Skeletal muscle tissue (tissue), 4 donors: Measurements from ENCODE around the gene MAGI2. TPM values are rescaled to one million over a fixed set of nuclear protein-coding genes. Genes with fewer than 3 reads are reported as not detected.
"Not testable (repeated sequence)": the region's sequence is repeated elsewhere in the genome, so short reads cannot be mapped to it uniquely, and the experiment has no call there.

Source experiments
- H3K27ac ChIP-seq: one replicate; pipeline ENCODE4 v1.7.0; 2013; ENCODE audit warnings: mild to moderate bottlenecking, low read depth, low read length, inconsistent platforms
- H3K27me3 ChIP-seq, 3 donors: one replicate each; pipeline ENCODE4 v1.7.0; 2013; ENCODE audit warnings: low read length in 3 of 3; ENCODE audit not compliant: control insufficient read depth in 3 of 3, insufficient read depth in 3 of 3
- H3K36me3 ChIP-seq, 3 donors: one replicate each; pipeline ENCODE4 v1.7.0; 2013; ENCODE audit warnings: low read length in 3 of 3; ENCODE audit not compliant: control insufficient read depth in 3 of 3, insufficient read depth in 3 of 3
- H3K4me1 ChIP-seq, 3 donors: one replicate each; pipeline ENCODE4 v1.7.0; 2013; ENCODE audit warnings: low read length in 3 of 3, mild to moderate bottlenecking in 3 of 3; ENCODE audit not compliant: control insufficient read depth in 3 of 3, insufficient read depth in 3 of 3
- H3K4me3 ChIP-seq, 3 donors: one replicate each; pipeline ENCODE4 v1.7.0; 2013; ENCODE audit warnings: low read length in 3 of 3
- H3K9ac ChIP-seq, 3 donors: one replicate each; pipeline ENCODE4 v1.7.0; 2013; ENCODE audit warnings: low read length in 3 of 3, mild to moderate bottlenecking in 3 of 3, moderate library complexity in 2 of 3, low read depth in 1 of 3
- H3K9me3 ChIP-seq, 3 donors: one replicate each; pipeline ENCODE4 v1.7.0; 2013; ENCODE audit warnings: low read length in 3 of 3; ENCODE audit not compliant: control insufficient read depth in 3 of 3
- total RNA-seq: library from RNA; depleted of rRNA; stranded (reverse); fragments of >200 nt; gene quantifications from one replicate; pipeline ENCODE4 v1.2.3, GENCODE V29; 2014
- donor health status: Osteomylitis.

The MAGI2 gene
- total RNA-seq, 1 donor from 2014 or later: 4.2 TPM

DNA sequence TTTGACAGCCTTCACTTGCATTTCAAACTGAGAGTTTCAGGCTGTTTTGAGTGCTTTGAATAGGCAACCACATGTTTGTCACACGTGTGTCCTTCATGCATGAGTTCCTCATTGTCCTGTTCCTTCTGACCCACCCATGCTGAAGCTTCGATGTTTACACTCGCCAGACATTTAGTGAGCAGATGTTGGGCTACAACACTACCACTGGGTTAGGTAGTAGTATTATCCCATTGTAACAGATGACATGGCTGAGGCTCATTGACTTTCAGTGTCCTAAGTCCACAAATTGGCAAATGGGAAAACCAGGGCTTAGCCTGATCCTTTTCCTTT lies 1198.8 kb downstream of the MAGI2 start:
- no peak overlapping the region for H3K9ac ChIP-seq
- no peaks in the 10 kb centered on the region for H3K27me3 ChIP-seq
- H3K4me3 ChIP-seq: no peak overlapping the region
- H3K9me3 ChIP-seq: no peaks in the 10 kb centered on the region
- H3K27ac ChIP-seq: no peak overlapping the region
- peaks cover 0 to 2% (median 0%) of the 10 kb centered on the region in 3 donors for H3K36me3 ChIP-seq
- H3K4me1 ChIP-seq: no peaks in the 10 kb centered on the region

DNA sequence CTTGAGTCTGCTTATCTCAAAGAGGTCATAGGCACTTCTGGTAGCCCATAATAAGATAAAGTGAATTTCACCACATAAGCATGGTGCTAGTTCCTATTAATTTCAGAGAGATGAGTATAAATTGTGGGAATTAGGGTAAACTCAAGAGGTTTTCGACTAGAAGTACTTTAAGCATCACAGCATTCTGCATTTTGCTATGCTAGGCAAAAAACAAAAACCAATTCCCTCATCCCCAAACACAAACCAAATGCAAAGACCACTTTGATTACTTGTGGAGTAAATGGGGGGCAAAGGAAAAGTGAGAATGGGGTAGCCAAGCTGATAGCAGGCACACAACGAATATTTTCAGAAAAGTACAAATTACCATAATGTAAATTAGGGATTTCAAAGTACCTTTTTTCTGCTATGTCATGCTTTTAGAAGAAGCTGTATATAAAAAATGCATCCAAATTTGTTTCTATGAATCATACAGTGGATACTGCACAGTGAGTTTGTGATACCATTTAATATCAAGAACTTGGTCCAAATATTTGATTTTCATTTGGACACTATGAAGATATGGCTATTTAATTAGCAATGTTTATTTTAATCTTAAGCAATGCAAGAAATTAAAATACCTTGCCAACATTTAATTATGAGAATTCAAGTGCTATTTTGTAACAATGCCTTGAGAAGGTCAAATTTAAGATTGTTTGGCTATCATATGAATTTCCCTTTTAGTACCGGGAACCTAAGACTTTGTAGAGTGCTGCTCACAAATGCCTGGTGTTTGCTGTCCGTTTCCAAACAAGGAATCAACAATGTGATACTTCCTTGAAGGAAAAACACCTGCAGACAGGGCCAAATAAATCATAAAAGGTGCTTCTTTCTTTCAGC lies 1199.4 kb downstream of the MAGI2 start:
- H3K36me3 ChIP-seq: peaks cover 0 to 2% (median 0%) of the 10 kb centered on the region in 3 donors
- no peaks in the 10 kb centered on the region for H3K9me3 ChIP-seq

DNA sequence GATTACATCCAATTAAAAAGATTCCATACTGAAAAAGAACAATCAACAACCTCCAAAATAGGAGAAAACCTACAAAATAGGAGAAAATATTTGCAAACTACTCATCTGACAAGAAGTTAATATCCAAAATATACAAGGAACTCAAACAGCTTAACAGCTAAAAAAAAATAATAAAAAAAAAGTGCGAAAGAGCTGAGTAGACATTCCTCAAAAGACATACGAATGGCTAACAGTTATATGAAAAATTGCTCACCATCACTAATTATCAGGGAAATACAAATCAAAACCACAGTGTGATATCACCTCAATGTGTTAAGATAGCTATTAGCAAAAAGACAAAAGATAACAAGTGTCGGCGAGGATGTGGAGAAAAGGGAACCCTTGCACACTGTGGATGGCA lies 1204.6 kb downstream of the MAGI2 start:
- Histone ChIP-seq H3K27ac (no peak overlapping the region), H3K36me3 (no peaks in the 10 kb centered on the region), H3K9ac (no peak overlapping the region), H3K4me3 (no peak overlapping the region), H3K27me3 (no peaks in the 10 kb centered on the region), H3K4me1 (no peaks in the 10 kb centered on the region), H3K9me3 (peaks cover 0 to 9% (median 8%) of the 10 kb centered on the region in 3 donors)

More for the DNA sequence above, 1199.4 kb downstream of the MAGI2 start:
- H3K4me1 ChIP-seq: no peaks in the 10 kb centered on the region
- no peak overlapping the region for H3K27ac ChIP-seq
- H3K9ac ChIP-seq: no peak overlapping the region
- no peaks in the 10 kb centered on the region for H3K27me3 ChIP-seq
- H3K4me3 ChIP-seq: no peak overlapping the region

DNA sequence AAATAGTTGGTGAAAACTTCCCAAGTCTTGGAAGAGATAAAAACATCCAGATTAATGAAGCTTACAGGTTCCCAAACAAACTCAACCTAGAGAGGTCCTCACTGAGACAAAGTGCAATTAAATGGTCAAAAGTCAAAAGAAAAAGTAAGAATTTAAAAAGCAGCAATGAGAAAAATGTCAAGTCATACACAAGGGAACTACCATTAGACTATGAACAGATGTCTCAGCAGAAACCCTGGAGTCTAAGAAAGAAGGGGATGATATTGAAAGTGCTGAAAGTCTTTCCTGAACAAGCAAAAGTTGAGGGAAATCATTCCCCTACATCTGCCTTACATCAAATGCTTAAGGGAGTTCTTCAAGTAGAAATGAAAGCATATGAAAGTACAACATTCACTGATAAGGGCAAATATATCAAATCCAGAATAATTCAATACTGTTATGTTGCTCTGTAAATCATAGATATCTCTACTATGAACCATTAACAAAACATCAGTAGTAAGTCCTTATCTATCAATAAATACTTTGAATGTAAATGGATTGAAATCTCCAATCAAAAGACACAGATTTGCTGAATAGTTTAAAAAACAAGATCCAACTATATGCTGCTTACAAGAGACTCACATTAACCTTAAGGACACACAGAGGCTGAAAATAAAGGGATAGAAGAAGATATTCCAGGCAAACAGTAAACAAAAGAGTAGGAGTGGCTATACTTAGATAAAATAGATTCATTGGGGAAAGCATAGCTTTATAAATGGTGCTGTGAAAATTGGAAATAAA lies 1205.4 kb downstream of the MAGI2 start:
- H3K27ac ChIP-seq: no peak overlapping the region
- H3K27me3 ChIP-seq: no peaks in the 10 kb centered on the region
- no peak overlapping the region for H3K4me3 ChIP-seq
- peaks cover 0 to 9% (median 8%) of the 10 kb centered on the region in 3 donors for H3K9me3 ChIP-seq
- H3K9ac ChIP-seq: no peak overlapping the region
- H3K36me3 ChIP-seq: no peaks in the 10 kb centered on the region
- H3K4me1 ChIP-seq: no peaks in the 10 kb centered on the region

DNA sequence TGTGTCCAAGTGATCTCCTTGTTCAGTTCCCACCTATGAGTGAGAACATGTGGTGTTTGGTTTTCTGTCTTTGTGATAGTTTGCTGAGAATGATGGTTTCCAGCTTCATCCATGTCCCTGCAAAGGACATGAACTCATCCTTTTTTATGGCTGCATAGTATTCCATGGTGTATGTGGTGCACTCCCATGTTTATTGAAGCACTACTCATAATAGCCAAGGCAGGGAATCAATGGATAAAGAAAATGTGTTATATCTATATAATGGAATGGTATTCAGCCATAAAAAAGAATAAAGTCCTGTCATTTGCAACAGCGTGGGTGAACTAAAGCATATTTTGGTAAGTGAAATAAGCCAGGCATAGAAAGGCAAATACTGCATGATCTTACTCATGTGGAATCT lies 1213.3 kb downstream of the MAGI2 start:
- not testable (repeated sequence) for H3K36me3 ChIP-seq, H3K9ac ChIP-seq, H3K27ac ChIP-seq, H3K4me1 ChIP-seq, H3K27me3 ChIP-seq, H3K9me3 ChIP-seq, H3K4me3 ChIP-seq

DNA sequence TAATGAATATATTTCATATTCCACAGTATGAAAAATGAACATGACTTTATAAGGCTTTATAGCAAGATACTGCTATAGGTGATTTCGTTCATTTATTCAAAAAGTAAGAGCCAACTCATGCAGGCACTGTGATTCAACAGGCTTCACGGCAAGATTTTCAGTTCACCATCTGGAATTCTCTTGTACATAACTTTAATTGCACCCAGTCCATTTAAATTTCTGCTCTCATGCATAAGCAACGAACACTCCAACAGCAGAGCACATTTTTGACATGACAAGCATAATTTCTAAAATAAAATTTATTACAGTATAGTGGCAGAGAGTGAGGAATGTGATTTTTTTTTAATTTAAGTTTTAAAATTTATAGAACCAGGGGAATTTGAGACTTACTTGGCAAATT lies 1218.8 kb downstream of the MAGI2 start:
- no peaks in the 10 kb centered on the region for H3K27me3 ChIP-seq
- H3K4me1 ChIP-seq: no peaks in the 10 kb centered on the region
- no peaks in the 10 kb centered on the region for H3K36me3 ChIP-seq
- no peak overlapping the region for H3K27ac ChIP-seq
- no peak overlapping the region for H3K4me3 ChIP-seq
- H3K9me3 ChIP-seq: no peaks in the 10 kb centered on the region
- H3K9ac ChIP-seq: no peak overlapping the region

DNA sequence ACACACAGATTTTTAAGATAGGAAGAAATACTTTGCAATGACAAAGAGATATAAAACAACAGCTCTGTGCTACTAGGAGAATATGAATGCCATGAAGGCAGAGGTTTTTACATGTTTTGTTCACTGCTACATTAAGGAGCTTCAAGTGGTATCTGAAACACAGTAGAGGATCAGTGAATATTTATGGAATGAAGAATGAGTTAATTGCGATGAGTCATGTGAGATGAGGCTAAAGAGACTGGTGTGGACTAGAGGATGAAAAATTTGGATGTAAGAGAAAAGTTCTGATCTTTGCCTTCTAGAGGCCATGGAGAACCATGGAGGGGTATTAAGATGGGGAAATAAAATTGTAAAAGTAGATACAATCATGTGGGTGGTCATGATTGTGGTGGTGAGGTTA lies 1220.7 kb downstream of the MAGI2 start:
- Histone ChIP-seq H3K36me3 (no peaks in the 10 kb centered on the region), H3K9ac (no peak overlapping the region), H3K4me1 (no peaks in the 10 kb centered on the region), H3K9me3 (no peaks in the 10 kb centered on the region), H3K27me3 (no peaks in the 10 kb centered on the region), H3K27ac (no peak overlapping the region), H3K4me3 (no peak overlapping the region)

DNA sequence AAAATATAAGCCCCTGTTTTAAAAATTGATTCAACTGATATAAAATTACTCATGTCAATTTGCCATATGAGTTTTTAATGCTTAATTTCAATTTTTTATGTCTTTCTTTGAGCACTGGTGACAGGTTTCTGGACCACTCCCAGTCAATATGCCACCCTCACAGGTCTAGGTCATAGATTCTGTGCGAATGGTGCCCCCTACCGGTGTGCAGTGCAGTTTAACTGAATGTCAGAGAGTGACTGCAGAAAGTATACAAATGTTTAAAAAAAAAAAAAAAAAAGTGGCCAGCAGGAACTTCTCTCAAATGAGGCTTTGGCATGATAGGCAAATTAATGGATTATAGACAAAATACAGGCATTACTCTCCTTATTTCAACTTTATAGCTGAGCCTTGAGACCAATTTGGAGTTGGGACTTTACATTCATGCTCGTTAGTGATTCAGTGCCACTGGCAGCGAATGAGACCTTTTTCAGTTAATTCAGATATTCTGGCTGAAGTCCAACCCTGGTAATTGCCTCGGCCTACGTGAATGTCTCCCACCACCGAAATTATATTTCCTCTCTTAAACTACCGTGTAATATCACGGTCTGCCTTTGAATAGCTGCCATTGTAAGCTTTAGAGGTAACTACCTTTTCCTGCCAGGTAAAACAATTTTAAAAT lies 1227.3 kb downstream of the MAGI2 start:
- H3K9ac ChIP-seq: no peak overlapping the region
- no peak overlapping the region for H3K27ac ChIP-seq
- no peaks in the 10 kb centered on the region for H3K36me3 ChIP-seq
- no peaks in the 10 kb centered on the region for H3K4me1 ChIP-seq
- H3K4me3 ChIP-seq: no peak overlapping the region
- no peaks in the 10 kb centered on the region for H3K27me3 ChIP-seq
- no peaks in the 10 kb centered on the region for H3K9me3 ChIP-seq

DNA sequence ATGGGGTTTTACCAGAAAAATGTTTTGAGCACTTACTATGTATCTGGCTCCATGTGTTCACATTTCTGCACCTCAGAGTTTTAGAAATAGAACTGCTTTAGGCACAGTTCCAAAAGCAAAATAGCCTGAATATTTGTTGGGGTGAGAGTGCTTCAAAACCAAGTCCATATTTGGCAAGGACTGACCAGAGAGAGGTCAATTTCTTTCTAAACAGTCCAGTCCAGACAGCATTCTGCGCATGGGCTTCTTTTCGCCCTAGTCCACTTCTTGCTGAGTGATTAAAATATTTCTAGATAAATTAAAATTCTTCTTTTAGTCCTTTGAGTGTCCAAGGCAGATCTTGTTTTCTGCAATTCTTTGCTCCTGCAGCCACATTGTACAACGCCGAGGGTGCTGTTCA lies 1227.9 kb downstream of the MAGI2 start:
- Histone ChIP-seq H3K9me3 (no peaks in the 10 kb centered on the region), H3K27ac (no peak overlapping the region), H3K4me1 (no peaks in the 10 kb centered on the region), H3K27me3 (no peaks in the 10 kb centered on the region), H3K4me3 (no peak overlapping the region), H3K36me3 (no peaks in the 10 kb centered on the region), H3K9ac (no peak overlapping the region)

DNA sequence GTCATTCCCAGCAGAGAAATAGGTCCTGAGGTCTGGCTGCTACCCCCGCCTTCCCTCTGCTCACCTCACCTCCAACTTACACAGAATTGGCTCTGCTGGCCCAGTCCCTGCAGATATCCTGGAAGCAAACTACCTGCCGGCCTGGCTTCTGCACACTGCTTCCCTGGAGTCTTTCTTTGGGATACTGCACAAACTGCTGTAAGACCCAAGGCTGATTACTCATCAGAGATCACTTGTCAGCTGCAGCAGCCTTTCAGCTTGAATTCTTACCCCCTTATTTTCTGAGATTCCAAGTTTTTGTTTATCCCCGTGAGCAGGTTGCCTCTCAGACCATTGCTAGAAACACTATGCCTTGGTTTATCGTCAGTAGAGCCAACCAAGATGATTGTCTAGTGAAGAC lies 1228.5 kb downstream of the MAGI2 start:
- H3K4me1 ChIP-seq: no peaks in the 10 kb centered on the region
- no peaks in the 10 kb centered on the region for H3K27me3 ChIP-seq
- H3K9ac ChIP-seq: no peak overlapping the region
- no peaks in the 10 kb centered on the region for H3K9me3 ChIP-seq
- no peaks in the 10 kb centered on the region for H3K36me3 ChIP-seq
- H3K4me3 ChIP-seq: no peak overlapping the region
- no peak overlapping the region for H3K27ac ChIP-seq
